ENCODE results near the gene TMEM129.
"Not testable (repeated sequence)": the region's sequence is repeated elsewhere in the genome, so short reads cannot be mapped to it uniquely, and the experiment has no call there.

Gene TMEM129

DNA sequence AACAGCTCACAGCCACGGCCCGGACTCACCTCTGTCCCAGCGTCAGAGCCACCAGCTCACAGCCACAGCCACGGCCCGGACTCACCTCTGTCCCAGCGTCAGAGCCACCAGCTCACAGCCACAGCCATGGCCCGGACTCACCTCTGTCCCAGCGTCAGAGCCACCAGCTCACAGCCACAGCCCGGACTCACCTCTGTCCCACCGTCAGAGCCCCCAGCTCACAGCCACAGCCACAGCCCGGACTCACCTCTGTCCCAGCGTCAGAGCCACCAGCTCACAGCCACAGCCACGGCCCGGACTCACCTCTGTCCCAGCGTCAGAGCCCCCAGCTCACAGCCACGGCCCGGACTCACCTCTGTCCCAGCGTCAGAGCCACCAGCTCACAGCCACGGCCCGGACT lies 50.1 kb downstream of the TMEM129 start:
- in situ Hi-C loops (cut with HindIII; ENCODE audit: low sequenced_read_pairs): not testable (repeated sequence)

DNA sequence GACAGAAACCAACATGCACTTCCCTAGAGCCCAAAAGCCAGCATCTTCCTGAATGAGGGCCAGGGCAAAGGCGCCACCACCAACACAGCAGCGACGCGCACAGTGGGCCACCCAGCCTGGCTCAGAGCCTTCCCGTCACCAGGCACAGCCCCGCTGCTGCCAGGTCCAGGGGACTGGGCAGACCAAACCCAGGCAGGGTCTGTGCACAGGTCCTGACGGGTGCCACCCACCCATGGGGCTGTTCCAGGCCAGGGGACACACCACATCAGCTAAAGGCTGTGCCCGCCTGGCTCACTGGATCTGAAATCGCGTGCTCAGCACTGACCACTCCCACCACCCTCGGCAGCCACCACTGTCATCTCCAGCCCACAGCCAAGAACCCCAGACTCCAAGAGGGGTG lies 50.8 kb downstream of the TMEM129 start:
- in situ Hi-C loops (cut with HindIII; ENCODE audit: low sequenced_read_pairs): no loop called here

DNA sequence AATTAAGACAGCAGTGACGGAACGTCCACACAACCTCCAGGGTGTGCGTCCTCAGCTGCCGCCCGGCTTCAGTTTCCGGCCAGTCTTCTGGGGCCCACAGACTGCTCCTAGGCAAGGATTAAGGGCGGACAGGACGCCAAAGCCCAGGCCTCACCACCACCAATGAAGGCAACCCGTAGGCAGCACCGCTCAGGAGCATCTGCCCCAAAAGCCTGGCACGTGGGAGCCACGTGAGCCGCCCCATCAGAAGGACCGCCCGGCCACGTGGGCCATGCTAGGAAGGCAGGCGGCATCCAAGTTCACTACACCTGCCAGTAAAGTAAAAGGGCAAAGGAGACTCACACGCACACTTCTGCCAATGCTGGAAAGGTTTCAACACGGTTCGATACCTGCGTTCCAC lies 51.3 kb downstream of the TMEM129 start:
- in situ Hi-C loops (cut with HindIII; ENCODE audit: low sequenced_read_pairs): no loop called here

DNA sequence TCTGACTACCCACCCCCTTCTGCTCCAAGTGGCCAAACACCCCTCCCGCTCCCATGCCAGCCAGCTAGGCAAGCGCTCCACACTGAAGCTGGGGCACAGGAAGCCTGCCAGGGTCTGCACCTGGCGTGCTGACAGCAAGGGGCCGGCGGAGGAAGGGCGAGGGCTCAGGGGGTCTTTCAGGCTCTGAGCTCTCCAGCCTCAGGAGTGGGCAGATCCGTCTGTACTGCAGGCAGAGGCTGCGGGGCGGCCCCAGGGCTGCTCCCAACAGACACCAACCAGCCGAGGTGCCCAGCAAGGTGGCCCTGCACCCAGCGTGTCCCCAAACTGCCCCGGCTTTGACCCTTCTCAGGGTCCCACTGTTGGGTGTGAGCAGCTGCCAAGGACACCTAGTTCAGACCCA lies 51.9 kb downstream of the TMEM129 start:
- in situ Hi-C loops (cut with HindIII; ENCODE audit: low sequenced_read_pairs): no loop called here

DNA sequence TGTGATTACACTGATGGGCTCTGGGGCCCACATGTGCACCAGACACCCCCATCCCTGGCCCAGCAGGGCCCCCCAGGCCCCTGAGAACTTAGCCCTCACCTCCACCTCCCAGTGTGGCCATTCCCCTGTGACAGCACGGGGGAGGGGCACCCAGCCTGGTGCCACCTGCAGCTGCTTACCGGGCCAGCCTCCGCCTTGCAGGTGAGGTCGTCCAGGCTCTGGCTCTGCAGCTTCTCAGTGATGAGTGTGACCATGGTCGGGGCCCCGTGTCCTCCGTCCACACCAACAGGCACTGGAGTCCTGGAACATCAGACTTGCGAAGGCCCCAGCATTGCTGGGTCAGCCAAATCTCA lies 52.7 kb downstream of the TMEM129 start:
- in situ Hi-C loops (cut with HindIII; ENCODE audit: low sequenced_read_pairs): no loop called here

DNA sequence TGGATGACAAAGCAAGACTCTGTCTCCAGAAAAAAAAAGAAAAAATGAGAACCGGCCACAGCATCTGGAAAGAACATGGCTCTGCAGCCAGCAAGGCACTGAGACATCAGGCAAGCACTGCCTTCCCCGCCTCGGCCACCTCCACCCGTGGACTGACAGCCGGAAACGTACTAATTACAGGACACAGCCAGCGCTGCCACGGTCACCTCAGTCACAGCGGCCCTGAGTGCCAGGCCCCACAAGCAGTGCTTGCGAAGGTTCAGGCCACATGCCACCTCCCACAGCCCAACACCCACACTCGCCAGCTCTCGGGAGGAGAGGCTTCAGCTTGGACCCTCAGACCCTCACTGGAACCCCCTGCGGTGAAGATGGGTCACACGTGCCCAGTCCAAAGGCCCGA lies 53.9 kb downstream of the TMEM129 start:
- in situ Hi-C loops (cut with HindIII; ENCODE audit: low sequenced_read_pairs): no loop called here

DNA sequence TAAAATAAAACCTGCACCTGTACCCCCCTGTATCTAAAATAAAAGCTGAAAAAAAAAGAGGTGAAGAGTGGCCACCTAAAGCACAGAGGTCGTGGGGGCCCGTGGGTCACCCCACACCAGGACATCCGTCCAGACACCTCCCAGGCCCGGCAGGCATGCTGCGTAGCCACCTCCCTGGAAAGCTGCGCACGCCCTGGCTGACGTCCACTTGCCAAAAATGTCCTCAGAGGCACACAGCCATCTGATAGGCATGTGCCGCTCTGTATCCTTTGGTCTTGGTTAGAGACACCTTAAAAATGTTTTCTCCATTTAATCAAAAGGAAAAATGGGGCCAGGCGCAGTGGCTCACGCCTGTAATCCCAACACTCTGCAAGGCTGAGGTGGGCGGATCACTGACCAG lies 54.7 kb downstream of the TMEM129 start:
- in situ Hi-C loops (cut with HindIII; ENCODE audit: low sequenced_read_pairs): no loop called here

All from endothelial cell of hepatic sinusoid (primary cell).